Breast epithelium (tissue), 4 donors: ENCODE data around the gene GCNT4. TPM values are rescaled to one million over a fixed set of nuclear protein-coding genes. Genes with fewer than 3 reads are reported as not detected.

Source experiments
- DNase-seq, 2 donors: peaks; one replicate each; pipeline ENCODE4 v3.0.0-alpha.2; 2019; ENCODE audit warnings: low spot score in 2 of 2
- H3K27ac ChIP-seq, 2 donors: fragments of 200-600 bp; sonication (generic) in 1 of 2; one replicate each; pipeline ENCODE4 v1.5.1; 2016 to 2019; ENCODE audit warnings: mild to moderate bottlenecking in 1 of 2
- H3K27me3 ChIP-seq, 2 donors: fragments of 200-600 bp; sonication (generic) in 1 of 2; one replicate each; pipeline versions ENCODE4 v1.5.1 to v1.6.0; 2017 to 2019; ENCODE audit warnings: control low read depth in 1 of 2, mild to moderate bottlenecking in 1 of 2
- H3K36me3 ChIP-seq: fragments of 200-600 bp; one replicate; pipeline ENCODE4 v1.5.1; 2019
- H3K4me1 ChIP-seq, 2 donors: fragments of 200-600 bp; sonication (generic); one replicate each; pipeline ENCODE4 v1.5.1; 2016 to 2019; ENCODE audit warnings: control low read depth in 1 of 2
- H3K4me3 ChIP-seq, 3 donors: fragments of 200-600 bp; sonication (generic); 1 replicate in 2 of 3; 2 replicates in 1 of 3; pipeline ENCODE4 v1.5.1; 2016 to 2019; ENCODE audit warnings: mild to moderate bottlenecking in 3 of 3, moderate library complexity in 2 of 3
- H3K9me3 ChIP-seq, 2 donors: fragments of 200-600 bp; sonication (generic) in 1 of 2; one replicate each; pipeline ENCODE4 v1.5.1; 2016 to 2019; ENCODE audit warnings: control low read depth in 1 of 2
- CTCF ChIP-seq, 3 donors: fragments of 450-650 bp; IDR thresholded peaks; one replicate each; pipeline ENCODE4 v1.5.1; 2016 to 2017; ENCODE audit warnings: antibody characterized with exemption in 3 of 3, mild to moderate bottlenecking in 3 of 3, moderate library complexity in 3 of 3
- POLR2A ChIP-seq: fragments of 450-650 bp; IDR thresholded peaks from one replicate; pipeline ENCODE4 v1.6.1; 2016; ENCODE audit warnings: antibody characterized with exemption, mild to moderate bottlenecking, moderate library complexity
- POLR2AphosphoS5 ChIP-seq, 3 donors: sonication (generic); formaldehyde crosslinking; IDR thresholded peaks; one replicate each; pipeline ENCODE4 v1.6.1; 2017; ENCODE audit warnings: antibody characterized with exemption in 3 of 3
- intact Hi-C: fragments of 100-400 bp; cut with DNase I; formaldehyde crosslinking; loops from one replicate; pipeline ENCODE4 v1.15.1; 2023; ENCODE audit warnings: low total_unique reads
- total RNA-seq, 3 donors: library from RNA; depleted of rRNA; stranded (reverse); fragments of >200 nt; gene quantifications; one replicate each; pipeline ENCODE4 v1.1.0, GENCODE V29; 2016

The GCNT4 gene
- total RNA-seq, 3 donors from 2014 or later = 1.3 to 2.3 (median 2.3) TPM

GRCh38 chr5:75016896-75017295 lies 35.5 kb downstream of the GCNT4 start:
- H3K27me3 ChIP-seq = no peaks in the 10 kb centered on the region
- TF ChIP-seq POLR2A (no peak), POLR2AphosphoS5 (IDR thresholded peaks at IDR 0.05) (no peak), CTCF (IDR thresholded peaks at IDR 0.05) (no peak)
- DNase-seq = no peak
- no peaks in the 10 kb centered on the region for H3K4me1 ChIP-seq
- no peaks in the 10 kb centered on the region for H3K9me3 ChIP-seq
- no peaks in the 10 kb centered on the region for H3K36me3 ChIP-seq
- intact Hi-C loops = no loop called here
- H3K27ac ChIP-seq = no peak overlapping the region
- H3K4me3 ChIP-seq = no peak overlapping the region

- no peak for TF ChIP-seq POLR2A
- no peak for TF ChIP-seq CTCF (IDR thresholded peaks at IDR 0.05)
- TF ChIP-seq POLR2AphosphoS5 (IDR thresholded peaks at IDR 0.05) = no peak
- DNase-seq = no peak
- Histone ChIP-seq H3K27ac (no peak overlapping the region), H3K36me3 (no peaks in the 10 kb centered on the region), H3K27me3 (no peaks in the 10 kb centered on the region), H3K4me3 (no peak overlapping the region), H3K9me3 (no peaks in the 10 kb centered on the region), H3K4me1 (no peaks in the 10 kb centered on the region)
- intact Hi-C loops = no loop called here
Measured at GRCh38 chr5:75012748-75013147, 39.6 kb downstream of the GCNT4 start.

- no peaks in the 10 kb centered on the region for H3K4me1 ChIP-seq
- no peak overlapping the region for H3K4me3 ChIP-seq
- H3K36me3 ChIP-seq = no peaks in the 10 kb centered on the region
- peaks cover 0 to 6% of the 10 kb centered on the region in 2 donors for H3K9me3 ChIP-seq
- DNase-seq = no peak
- intact Hi-C loops = no loop called here
- TF ChIP-seq POLR2AphosphoS5 (IDR thresholded peaks at IDR 0.05) (no peak), CTCF (IDR thresholded peaks at IDR 0.05) (no peak), POLR2A (no peak)
- no peaks in the 10 kb centered on the region for H3K27me3 ChIP-seq
- no peak overlapping the region for H3K27ac ChIP-seq
Measured at GRCh38 chr5:75010838-75011237, 41.5 kb downstream of the GCNT4 start.

GRCh38 chr5:75009556-75010345 lies 42.6 kb downstream of the GCNT4 start:
- Histone ChIP-seq H3K4me1 (no peaks in the 10 kb centered on the region), H3K27ac (no peak overlapping the region), H3K27me3 (no peaks in the 10 kb centered on the region), H3K36me3 (no peaks in the 10 kb centered on the region), H3K4me3 (no peak overlapping the region), H3K9me3 (peaks cover 0 to 14% of the 10 kb centered on the region in 2 donors)
- no peak for DNase-seq
- intact Hi-C loops = no loop called here
- TF ChIP-seq POLR2A (no peak), POLR2AphosphoS5 (IDR thresholded peaks at IDR 0.05) (no peak), CTCF (IDR thresholded peaks at IDR 0.05) (no peak)

- intact Hi-C loops = no loop called here
- TF ChIP-seq CTCF (IDR thresholded peaks at IDR 0.05) (no peak), POLR2A (no peak), POLR2AphosphoS5 (IDR thresholded peaks at IDR 0.05) (no peak)
- no peak for DNase-seq
Measured at GRCh38 chr5:75006865-75007822, 45.2 kb downstream of the GCNT4 start.

More at GRCh38 chr5:75006865-75007822, 45.2 kb downstream of the GCNT4 start:
- H3K9me3 ChIP-seq = peaks cover 0 to 14% of the 10 kb centered on the region in 2 donors
- no peak overlapping the region for H3K4me3 ChIP-seq
- H3K36me3 ChIP-seq = no peaks in the 10 kb centered on the region
- no peaks in the 10 kb centered on the region for H3K27me3 ChIP-seq
- H3K27ac ChIP-seq = no peak overlapping the region
- H3K4me1 ChIP-seq = no peaks in the 10 kb centered on the region
